Sciatic nerve (tissue), 2 donors: ENCODE measurements around the gene RASA3. TPM values are rescaled to one million over a fixed set of nuclear protein-coding genes. Genes with fewer than 3 reads are reported as not detected.

Experiments
- ATAC-seq: fragments of 200-7000 bp; cut with Tn5 transposase; one replicate; pipeline ENCODE4 v1.9.1; 2020; ENCODE audit warnings: mild to moderate bottlenecking, moderate library complexity
- DNase-seq: peaks from one replicate; pipeline ENCODE4 v3.0.0-alpha.2; 2020; ENCODE audit warnings: low spot score
- intact Hi-C: fragments of 100-400 bp; cut with DNase I; formaldehyde crosslinking; loops from one replicate; pipeline ENCODE4 v1.14.2; 2022
- total RNA-seq: library from RNA; stranded (reverse); fragmentation: NEBNext Ultra II Directional; extraction: Animal tissue kit (Norgen Biotek cat#: 25700); gene quantifications from one replicate; pipeline ENCODE4 v1.2.1, GENCODE V29; 2021
- donor health status: DM: no; HTN: no; CAD: no.
- donor health status: DM: no; HTN: no; CAD: no.

The RASA3 gene
- total RNA-seq, 1 donor from 2014 or later = 47.6 TPM

GRCh38 chr13:114009590-114010400 is 122.6 kb downstream of the RASA3 start:
- ATAC-seq (no peak), DNase-seq (no peak)
- intact Hi-C loops = no loop called here

DNA sequence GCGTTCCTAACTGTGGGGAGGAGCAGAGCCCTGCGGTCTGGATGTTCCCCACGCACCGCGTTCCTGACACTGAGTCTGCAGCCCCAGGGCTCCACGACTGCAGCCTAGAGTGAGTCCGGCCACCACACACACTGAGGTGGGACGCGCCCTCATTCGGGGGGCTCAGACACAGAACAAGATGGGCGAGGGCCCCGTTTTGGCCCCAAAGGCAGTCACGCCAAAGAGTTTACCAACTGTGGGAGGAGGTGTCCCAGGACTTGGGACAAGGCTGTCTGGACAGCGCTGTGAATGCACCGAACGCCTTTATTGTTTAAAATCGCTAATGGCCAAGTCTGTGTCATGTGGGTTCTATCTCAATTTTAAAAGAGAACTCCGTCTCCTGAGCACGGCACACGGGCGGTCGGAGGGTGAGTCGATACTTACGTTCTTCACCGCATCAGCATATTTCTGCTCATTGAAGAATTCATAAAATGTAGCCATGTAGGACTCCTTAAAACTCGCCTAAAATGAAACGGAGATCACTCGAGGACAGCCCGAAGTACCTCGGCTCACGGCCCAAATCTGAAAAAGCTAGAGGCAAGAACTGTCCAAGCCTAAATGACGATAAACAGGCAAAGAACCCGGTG is 123.3 kb downstream of the RASA3 start:
- no peak for ATAC-seq
- intact Hi-C loops = no loop called here
- no peak for DNase-seq

GRCh38 chr13:114007566-114007965 is 124.9 kb downstream of the RASA3 start:
- DNase-seq (no peak), ATAC-seq (no peak)
- intact Hi-C loops = no loop called here

DNA sequence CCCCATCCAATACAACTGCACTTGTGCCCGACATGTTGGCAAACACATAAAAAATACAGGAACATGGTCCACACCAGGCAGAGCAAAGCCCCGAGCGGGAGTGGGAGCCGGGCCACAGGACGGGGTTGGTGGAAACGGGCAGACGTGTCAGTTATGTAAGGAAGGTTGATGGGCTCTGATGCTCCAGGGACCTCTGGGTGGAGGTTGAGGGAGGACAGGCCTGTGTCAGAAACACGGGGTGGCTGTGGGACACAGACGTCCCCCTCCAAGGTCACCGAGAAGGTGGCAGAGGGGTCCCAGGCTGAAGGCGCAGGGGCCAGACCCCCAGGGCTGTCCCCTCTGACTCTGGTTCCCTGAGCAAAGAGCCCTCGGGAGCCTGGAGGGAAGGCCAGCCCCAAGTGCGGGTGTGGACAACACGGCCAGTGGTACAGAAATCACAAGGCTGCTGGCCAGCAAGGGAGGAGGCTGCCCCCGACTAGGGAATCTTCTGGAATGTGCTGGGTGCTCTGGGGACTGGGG is 127.2 kb downstream of the RASA3 start:
- intact Hi-C loops = no loop called here
- DNase-seq = no peak
- no peak for ATAC-seq

DNA sequence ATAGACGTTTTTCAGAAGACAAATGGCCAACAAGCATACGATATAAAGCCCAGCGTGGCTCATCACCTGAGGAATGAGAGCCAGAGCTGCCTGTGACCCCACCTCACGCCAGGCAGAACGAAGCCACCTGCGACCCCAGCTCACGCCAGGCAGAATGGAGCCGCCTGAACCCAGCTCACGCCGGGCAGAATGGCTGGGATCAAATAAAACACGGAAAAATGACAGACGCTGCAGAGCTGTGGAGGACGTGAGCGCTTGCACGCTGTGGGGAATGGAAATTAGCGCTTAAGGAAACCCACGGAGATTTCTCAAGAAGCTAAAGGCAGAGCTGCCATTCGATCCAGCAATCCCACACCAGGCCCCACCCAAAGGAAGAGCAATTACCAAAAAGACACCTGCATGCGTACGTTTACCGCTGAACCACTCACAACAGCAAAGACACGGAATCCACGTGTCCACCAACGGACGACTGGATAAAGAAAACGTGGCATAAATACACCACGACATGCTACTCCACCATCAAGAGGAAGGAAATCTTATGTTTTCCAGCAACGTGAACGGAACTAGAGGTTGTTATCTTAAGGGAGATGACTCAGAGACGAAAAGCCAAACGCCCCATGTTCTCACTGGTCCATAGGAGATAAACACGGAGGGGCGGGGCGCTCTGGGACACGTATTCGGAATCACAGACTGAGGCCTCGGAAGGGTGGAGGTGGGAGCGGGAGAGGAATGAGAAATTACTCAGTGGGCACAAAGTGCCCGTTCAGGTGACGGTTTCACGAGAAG is 127.8 kb downstream of the RASA3 start:
- DNase-seq = no peak
- intact Hi-C loops = no loop called here
- peak; percentile 39 for ATAC-seq

DNA sequence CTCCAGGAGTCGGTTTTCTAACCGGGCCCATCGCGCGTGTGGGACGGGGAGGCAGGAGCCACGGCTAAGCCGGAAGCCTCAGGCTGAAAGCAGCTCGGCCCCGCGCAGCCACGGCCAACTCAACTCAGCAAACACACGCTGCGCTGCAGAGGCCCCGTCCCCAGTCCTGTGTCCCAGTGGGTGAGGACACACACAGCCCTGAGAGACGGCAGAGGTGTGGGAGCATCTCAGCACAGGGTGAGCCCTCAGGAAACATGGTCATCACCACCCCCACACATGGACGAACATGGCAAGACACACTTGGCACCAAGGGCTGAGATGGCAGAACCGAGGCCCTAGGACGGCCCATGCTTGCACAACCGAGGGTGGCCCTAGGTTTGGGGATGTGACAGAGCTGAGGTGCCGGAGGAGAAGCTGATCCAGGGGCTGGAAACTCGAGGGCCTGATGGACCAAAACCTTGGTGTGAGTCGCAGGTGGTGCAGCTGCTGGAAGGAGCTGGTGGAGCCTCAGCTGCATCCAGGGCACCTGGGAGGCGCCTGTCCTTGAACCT is 129.6 kb downstream of the RASA3 start:
- ATAC-seq = no peak
- no peak for DNase-seq
- intact Hi-C loops = no loop called here

GRCh38 chr13:114002009-114002544 is 130.3 kb downstream of the RASA3 start:
- peak; percentile 66 for ATAC-seq
- intact Hi-C loops = no loop called here
- no peak for DNase-seq

GRCh38 chr13:114001331-114002008 is 131.0 kb downstream of the RASA3 start:
- DNase-seq (no peak), ATAC-seq (peak; percentile 2)
- intact Hi-C loops = no loop called here

DNA sequence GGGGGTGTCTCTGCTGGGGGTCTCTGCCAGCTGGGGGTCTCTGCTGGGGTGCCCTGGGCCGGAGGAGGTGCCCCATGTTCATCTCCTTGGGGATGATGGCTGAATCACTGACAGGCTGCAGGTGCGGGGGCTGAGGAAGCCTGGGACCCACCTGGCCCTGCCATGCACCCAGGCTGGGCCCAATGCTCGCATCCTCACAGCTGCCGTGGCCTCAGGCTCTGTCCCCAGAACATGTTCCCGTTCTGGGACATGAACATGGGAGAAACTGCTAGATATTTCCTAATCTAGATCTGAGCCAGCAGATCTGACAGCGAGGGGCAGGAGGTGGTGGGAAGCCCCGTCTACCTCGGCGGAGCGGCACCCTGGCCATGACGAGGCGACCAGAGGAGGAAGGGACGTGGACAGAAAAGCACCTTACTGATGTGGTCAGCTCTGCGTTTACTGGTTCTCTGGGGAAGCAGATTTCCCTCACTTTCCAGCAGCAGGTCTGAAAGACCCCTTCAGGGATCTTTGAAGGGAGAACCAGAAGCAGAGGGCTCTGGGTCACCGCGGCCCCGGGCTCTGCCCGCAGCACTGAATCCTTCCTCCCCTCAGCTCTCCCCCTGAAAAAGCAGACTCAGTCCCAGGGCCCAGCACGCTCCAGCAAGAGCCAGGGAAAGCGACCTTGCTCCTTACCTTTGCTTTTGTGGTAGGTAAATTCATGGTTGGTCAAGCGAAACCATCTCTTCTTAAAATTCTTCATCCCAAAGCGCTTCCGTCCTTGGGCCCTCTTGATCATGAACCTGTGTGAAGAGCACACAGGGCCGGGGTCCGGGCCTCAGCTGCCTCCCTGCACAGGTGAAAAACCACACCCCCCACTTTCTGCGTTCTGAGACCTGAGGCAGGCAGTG is 132.0 kb downstream of the RASA3 start:
- DNase-seq (no peak), ATAC-seq (no peak)
- intact Hi-C loops = no loop called here

- ATAC-seq = no peak
- intact Hi-C loops = no loop called here
- no peak for DNase-seq
Measured at GRCh38 chr13:113999618-113999910, 132.9 kb downstream of the RASA3 start.

GRCh38 chr13:113998781-113999617 is 133.4 kb downstream of the RASA3 start:
- ATAC-seq (no peak), DNase-seq (no peak)
- intact Hi-C loops = no loop called here

- intact Hi-C loops = no loop called here
- ATAC-seq (peak; percentile 22), DNase-seq (no peak)
Measured at GRCh38 chr13:113997845-113998751, 134.3 kb downstream of the RASA3 start.

DNA sequence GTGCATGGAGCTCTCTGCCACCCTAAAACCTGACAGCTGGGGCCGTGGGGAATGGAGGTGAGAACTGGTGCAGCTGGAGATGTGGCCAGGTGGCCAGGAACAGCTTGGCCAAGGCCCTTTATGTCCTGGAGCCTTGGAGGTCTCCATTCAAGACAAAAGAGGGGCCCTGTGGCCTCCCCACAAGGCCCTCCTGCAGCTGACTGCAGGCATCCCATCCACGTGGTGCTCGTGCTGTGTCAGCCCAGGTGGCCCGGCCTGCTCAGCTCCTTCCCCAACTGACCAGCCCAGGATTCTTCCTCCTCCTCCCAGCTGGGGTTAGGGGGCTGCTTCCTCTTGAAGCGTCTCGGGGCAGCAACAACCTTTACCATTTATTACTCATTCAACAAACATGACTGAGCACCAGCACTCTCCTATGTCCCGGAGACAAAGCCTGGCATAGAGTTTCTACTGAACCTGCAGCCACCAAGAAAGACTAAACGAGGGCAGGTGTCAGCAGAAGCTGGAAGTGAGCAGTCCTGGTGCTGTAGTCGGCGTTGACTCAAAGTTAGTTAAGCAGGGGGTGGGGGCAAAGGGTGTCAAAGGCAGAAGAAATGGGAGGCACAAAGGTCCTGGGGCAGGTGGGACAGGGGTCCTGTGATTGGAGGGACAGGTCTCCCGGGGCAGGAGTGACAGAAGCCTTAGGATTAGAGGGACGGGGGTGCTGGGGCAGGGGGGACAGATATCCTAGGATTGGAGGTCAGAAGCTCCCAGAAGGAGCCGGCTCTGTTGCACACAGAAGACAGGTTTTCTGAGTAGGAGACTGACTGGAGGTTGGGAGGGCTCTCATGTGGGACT is 135.3 kb downstream of the RASA3 start:
- intact Hi-C loops = no loop called here
- DNase-seq (no peak), ATAC-seq (no peak)

- DNase-seq (no peak), ATAC-seq (no peak)
- intact Hi-C loops = no loop called here
Measured at GRCh38 chr13:113996081-113996911, 136.1 kb downstream of the RASA3 start.
